Psoas muscle (tissue), 8 donors: ENCODE results near the gene TEX13D. TPM values are rescaled to one million over a fixed set of nuclear protein-coding genes. Genes with fewer than 3 reads are reported as not detected.
A peak's percentile ranks its signal among the peaks of the same experiment; 100 is the strongest.
"Not testable (repeated sequence)": the region's sequence is repeated elsewhere in the genome, so short reads cannot be mapped to it uniquely, and the experiment has no call there.

Experiments
- ATAC-seq, 4 donors: fragments of 200-7000 bp; cut with Tn5 transposase; one replicate each; pipeline ENCODE4 v1.9.1; 2020; ENCODE audit warnings: moderate library complexity in 3 of 4, mild to moderate bottlenecking in 2 of 4
- DNase-seq, 2 donors: peaks; one replicate each; pipeline ENCODE4 v3.0.0-alpha.2; 2020
- H3K27ac ChIP-seq: fragments of 200-600 bp; one replicate; pipeline ENCODE4 v1.8.0; 2022
- H3K27me3 ChIP-seq, 3 donors: fragments of 200-600 bp in 1 of 3; one replicate each; pipeline versions ENCODE4 v1.6.1 to v1.8.0; 2013 to 2022; ENCODE audit warnings: low read length in 2 of 3, mild to moderate bottlenecking in 2 of 3, moderate library complexity in 1 of 3; ENCODE audit not compliant: insufficient read depth in 3 of 3
- H3K36me3 ChIP-seq, 2 donors: fragments of 200-600 bp in 1 of 2; one replicate each; pipeline versions ENCODE4 v1.6.1 to v1.8.0; 2013 to 2022; ENCODE audit warnings: low read depth in 1 of 2, mild to moderate bottlenecking in 1 of 2, moderate library complexity in 1 of 2; ENCODE audit not compliant: insufficient read depth in 1 of 2
- H3K4me1 ChIP-seq: fragments of 200-600 bp; one replicate; pipeline ENCODE4 v1.8.0; 2022
- H3K4me3 ChIP-seq: fragments of 200-600 bp; one replicate; pipeline ENCODE4 v1.8.0; 2022; ENCODE audit warnings: mild to moderate bottlenecking
- H3K9me3 ChIP-seq: fragments of 200-600 bp; one replicate; pipeline ENCODE4 v1.8.0; 2022
- CTCF ChIP-seq: fragments of 200-600 bp; IDR thresholded peaks from one replicate; pipeline ENCODE4 v1.8.0; 2022; ENCODE audit warnings: antibody characterized with exemption
- WGBS, 3 donors: extraction: QIAGEN DNeasy Blood & Tissue Kit; methylation state at CpG; one replicate each; pipeline versions ENCODE4 v1.1.6 to v1.1.7; 2013; 5-methylcytosine and 5-hydroxymethylcytosine counted together
- intact Hi-C, 2 donors: fragments of 100-400 bp; cut with DNase I; formaldehyde crosslinking; loops; one replicate each; pipeline versions ENCODE4 v1.11.0 to v1.14.2; 2022
- long read RNA-seq, 2 donors: library from polyadenylated mRNA; unstranded; transcript quantifications; one replicate each; pipeline ENCODE4 v2.0.0, GENCODE V29; 2021
- polyA plus RNA-seq, 3 donors: library from polyadenylated mRNA; stranded (reverse); fragments of 200-250 nt; gene quantifications; one replicate each; pipeline ENCODE4 v1.2.3, GENCODE V29; 2013
- total RNA-seq, 4 donors: library from RNA; stranded (reverse); fragmentation: NEBNext Ultra II Directional in 2 of 4; extraction: Animal tissue kit (Norgen Biotek cat#: 25700) in 2 of 4; gene quantifications; one replicate each; pipeline versions ENCODE4 v1.2.1 to v1.2.4, GENCODE V29; 2021 to 2023
- donor health status: healthy with polysubstance abuse.
- donor health status: DM: no; HTN: no; CAD: no; lungs with moderate emphysema.
- donor health status: Bipolar disorder and iron deficiency.
- donor health status: healthy.
- donor health status: DM: yes; HTN: yes; CAD: no.
- donor health status: DM: no; HTN: no; CAD: no.
- donor health status: DM: no; HTN: no; CAD: no.
- donor health status: DM: yes; HTN: yes; CAD: no.

The TEX13D gene
- total RNA-seq: not detected
- under 1 TPM in 1 of 3 donors, not detected in 2; 0.04 TPM for polyA plus RNA-seq
- long read RNA-seq, donor 1: 0 reads
- long read RNA-seq, donor 2: 0 reads

DNA sequence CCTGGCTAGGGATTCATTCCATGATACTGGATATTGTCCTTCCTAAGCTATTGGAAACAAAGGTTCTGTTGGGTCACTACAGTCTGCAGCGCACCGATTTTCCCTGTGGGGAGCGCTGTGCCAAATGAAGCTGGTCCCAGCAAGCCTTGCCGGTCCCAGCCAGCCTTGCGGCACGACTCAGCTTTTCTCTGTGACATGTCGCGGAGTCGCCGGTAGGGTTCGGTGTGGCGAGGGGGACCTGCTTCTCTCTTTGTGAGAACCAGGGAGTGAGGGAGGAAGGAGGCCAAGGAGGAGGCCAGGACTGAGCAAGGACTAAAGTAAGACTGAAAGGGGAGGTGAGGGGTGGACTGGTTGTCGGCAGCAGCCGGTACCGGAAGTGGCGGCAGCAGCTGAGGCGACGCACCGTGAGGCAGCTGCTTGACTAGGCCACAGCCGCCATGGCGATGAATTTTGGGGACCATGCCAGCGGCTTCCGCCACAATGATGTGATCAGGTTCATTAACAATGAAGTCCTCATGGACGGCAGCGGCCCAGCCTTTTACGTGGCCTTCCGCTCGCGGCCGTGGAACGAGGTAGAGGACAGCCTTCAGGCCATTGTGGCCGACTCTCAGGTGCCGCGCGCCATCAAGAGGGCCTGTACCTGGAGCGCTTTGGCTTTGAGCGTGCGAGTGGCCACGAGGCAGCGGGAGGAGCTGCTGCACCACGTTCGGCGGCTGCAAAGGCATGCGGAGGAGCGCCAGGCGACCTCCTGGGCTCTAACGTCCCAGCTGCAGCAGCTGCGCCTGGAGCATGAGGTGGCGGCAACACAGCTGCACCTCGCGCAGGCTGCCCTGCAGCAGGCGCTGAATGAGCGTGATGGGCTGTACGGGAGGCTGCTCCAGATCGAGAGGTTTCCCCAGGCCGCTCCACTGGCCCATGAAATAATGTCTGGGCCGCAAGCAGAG lies at the start of gene TEX13D:
Gene TEX13D, plus strand, starts transcription at position 180 of the 944 bp plus-strand sequence. Its CDS starts 258 bp downstream, at position 438.
- Histone ChIP-seq H3K9me3 (no peaks in the 10 kb centered on the region), H3K4me1 (no peaks in the 10 kb centered on the region), H3K4me3 (no peak within 1 kb of the TSS), H3K36me3 (no peaks in the 10 kb centered on the region), H3K27me3 (peaks cover 0 to 5% (median 0%) of the 10 kb centered on the region in 3 donors), H3K27ac (no peak within 1 kb of the TSS)
- DNase-seq: peak in 1 of 2 donors; percentile 34
- ATAC-seq: no peak
- no peak for TF ChIP-seq CTCF
- 87 to 96% (median 94%) methylated on average over 37 to 57 of the region's 57 CpGs for WGBS, 3 donors
- intact Hi-C loops: no loop called here

DNA sequence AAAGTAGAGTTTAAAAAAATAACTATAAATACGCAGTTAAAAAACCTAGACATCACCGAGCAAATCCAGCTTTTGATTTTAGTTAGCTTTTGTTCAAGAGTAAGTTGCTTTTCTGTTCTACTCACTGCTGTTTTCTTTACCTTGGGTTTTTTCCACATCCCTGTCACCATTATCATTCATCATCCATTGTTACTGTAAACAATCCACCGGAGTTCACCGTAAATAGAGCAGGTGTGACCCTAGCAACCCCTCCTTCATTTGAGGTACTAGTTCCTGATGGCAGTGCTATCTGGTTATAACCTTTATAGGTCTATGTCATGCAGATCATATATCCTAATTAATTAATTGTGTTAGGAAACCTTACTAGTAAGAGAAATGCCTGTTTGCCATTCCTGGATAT lies 43.0 kb upstream of the TEX13D start:
- Histone ChIP-seq H3K27ac (no peak overlapping the region), H3K27me3 (peaks cover 0 to 6% (median 0%) of the 10 kb centered on the region in 3 donors), H3K9me3 (no peaks in the 10 kb centered on the region), H3K4me3 (no peak overlapping the region), H3K4me1 (no peaks in the 10 kb centered on the region), H3K36me3 (no peaks in the 10 kb centered on the region)
- 49 to 57% (median 51%) methylated on average over 4 of the region's 4 CpGs for WGBS, 3 donors
- ATAC-seq: no peak
- no peak for DNase-seq
- intact Hi-C loops: no loop called here
- TF ChIP-seq CTCF: no peak

DNA sequence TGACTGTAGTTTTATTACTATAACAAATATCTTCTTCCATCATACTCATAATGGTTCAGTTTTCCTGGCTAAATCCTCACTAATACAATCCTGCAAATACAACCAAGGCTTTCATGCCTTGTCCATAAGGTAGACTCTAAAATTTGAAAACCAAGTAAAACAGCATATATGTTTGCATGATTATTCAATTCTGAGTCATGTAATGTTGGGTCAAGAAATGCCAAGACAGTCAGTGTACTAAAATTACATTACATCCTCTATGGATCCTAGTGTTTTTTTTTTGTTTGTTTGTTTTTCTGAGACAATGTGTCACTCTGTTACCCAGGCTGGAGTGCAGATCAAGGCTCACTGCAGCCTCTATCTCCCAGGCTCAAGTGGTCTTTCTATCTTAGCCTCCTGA lies 38.6 kb upstream of the TEX13D start:
- H3K27me3 ChIP-seq: no peaks in the 10 kb centered on the region
- no peak for TF ChIP-seq CTCF
- no peaks in the 10 kb centered on the region for H3K4me1 ChIP-seq
- no peaks in the 10 kb centered on the region for H3K36me3 ChIP-seq
- DNase-seq (no peak), ATAC-seq (no peak)
- intact Hi-C loops: loop anchor here in 1 of 2 donors (10.0 kb wide), 1 partner anchor 59 kb away; no protein-coding TSS in a partner anchor
- no peak overlapping the region for H3K4me3 ChIP-seq
- H3K27ac ChIP-seq: no peak overlapping the region
- H3K9me3 ChIP-seq: peaks cover under 1% of the 10 kb centered on the region

GRCh38 chrX:124299323-124299722 lies 33.1 kb upstream of the TEX13D start:
- intact Hi-C loops: loop anchor here in 1 of 2 donors (10.0 kb wide), 1 partner anchor 65 kb away; no protein-coding TSS in a partner anchor

DNA sequence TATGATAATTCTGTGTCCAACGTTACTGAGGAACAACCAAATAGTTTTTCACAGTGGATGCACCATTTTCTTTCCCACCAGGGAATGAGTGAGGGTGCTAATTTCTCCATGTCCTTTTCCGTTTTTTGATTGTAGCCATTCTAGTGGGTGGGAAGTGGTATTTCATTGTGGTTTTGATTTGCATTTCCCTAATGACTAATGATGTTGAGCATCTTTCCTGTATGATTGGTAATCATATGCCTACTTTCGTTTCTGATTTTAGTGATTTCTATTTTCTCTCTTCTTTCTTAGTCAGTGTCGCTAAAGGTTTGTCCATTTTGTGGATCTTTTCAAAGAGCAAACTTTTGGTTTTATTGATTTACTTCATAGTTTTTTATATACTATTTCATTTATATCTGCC lies 32.1 kb upstream of the TEX13D start:
- intact Hi-C loops: no loop called here
- ATAC-seq (no peak), DNase-seq (no peak)
- Histone ChIP-seq H3K4me3 (no peak overlapping the region), H3K27ac (no peak overlapping the region), H3K4me1 (no peaks in the 10 kb centered on the region), H3K36me3 (no peaks in the 10 kb centered on the region), H3K9me3 (peaks cover 6% of the 10 kb centered on the region), H3K27me3 (no peaks in the 10 kb centered on the region)
- WGBS, 3 donors: 64 to 84% (median 79%) methylated on average over 4 of the region's 4 CpGs
- no peak for TF ChIP-seq CTCF

More at GRCh38 chrX:124299323-124299722, 33.1 kb upstream of the TEX13D start:
- not testable (repeated sequence) for H3K27me3 ChIP-seq, H3K9me3 ChIP-seq, DNase-seq, H3K36me3 ChIP-seq, ATAC-seq, H3K4me1 ChIP-seq, H3K4me3 ChIP-seq, H3K27ac ChIP-seq
- 95 to 98% (median 96%) methylated on average over 4 of the region's 4 CpGs for WGBS, 3 donors
